Mucosa of stomach (tissue), 1 donor: ENCODE data around the gene NFKBIE.
"Not testable (repeated sequence)": the region's sequence is repeated elsewhere in the genome, so short reads cannot be mapped to it uniquely, and the experiment has no call there.

Experiments used
- H3K27me3 ChIP-seq: one replicate; pipeline ENCODE4 v1.7.0; 2013; ENCODE audit warnings: mild to moderate bottlenecking, low read length; ENCODE audit not compliant: control insufficient read depth, insufficient read depth
- H3K36me3 ChIP-seq: one replicate; pipeline ENCODE4 v1.7.0; 2013; ENCODE audit warnings: low read length; ENCODE audit not compliant: control insufficient read depth, insufficient read depth
- H3K4me1 ChIP-seq: one replicate; pipeline ENCODE4 v1.7.0; 2013; ENCODE audit warnings: mild to moderate bottlenecking, low read length; ENCODE audit not compliant: control insufficient read depth, insufficient read depth
- H3K4me3 ChIP-seq: one replicate; pipeline ENCODE4 v1.7.0; 2013; ENCODE audit warnings: low read length
- H3K9ac ChIP-seq: one replicate; pipeline ENCODE4 v1.7.0; 2013; ENCODE audit warnings: mild to moderate bottlenecking, low read length, moderate library complexity
- H3K9me3 ChIP-seq: one replicate; pipeline ENCODE4 v1.7.0; 2013; ENCODE audit warnings: mild to moderate bottlenecking, low read length, moderate library complexity; ENCODE audit not compliant: control insufficient read depth
- donor health status: Pancreatic carcinoma.

The NFKBIE gene

GRCh38 chr6:44238687-44239350 is 26.5 kb downstream of the NFKBIE start:
- no peaks in the 10 kb centered on the region for H3K27me3 ChIP-seq
- H3K4me3 ChIP-seq, result no peak overlapping the region
- H3K9ac ChIP-seq, result no peak overlapping the region
- no peaks in the 10 kb centered on the region for H3K9me3 ChIP-seq
- no peaks in the 10 kb centered on the region for H3K36me3 ChIP-seq
- H3K4me1 ChIP-seq, result peaks cover 24% of the 10 kb centered on the region

DNA sequence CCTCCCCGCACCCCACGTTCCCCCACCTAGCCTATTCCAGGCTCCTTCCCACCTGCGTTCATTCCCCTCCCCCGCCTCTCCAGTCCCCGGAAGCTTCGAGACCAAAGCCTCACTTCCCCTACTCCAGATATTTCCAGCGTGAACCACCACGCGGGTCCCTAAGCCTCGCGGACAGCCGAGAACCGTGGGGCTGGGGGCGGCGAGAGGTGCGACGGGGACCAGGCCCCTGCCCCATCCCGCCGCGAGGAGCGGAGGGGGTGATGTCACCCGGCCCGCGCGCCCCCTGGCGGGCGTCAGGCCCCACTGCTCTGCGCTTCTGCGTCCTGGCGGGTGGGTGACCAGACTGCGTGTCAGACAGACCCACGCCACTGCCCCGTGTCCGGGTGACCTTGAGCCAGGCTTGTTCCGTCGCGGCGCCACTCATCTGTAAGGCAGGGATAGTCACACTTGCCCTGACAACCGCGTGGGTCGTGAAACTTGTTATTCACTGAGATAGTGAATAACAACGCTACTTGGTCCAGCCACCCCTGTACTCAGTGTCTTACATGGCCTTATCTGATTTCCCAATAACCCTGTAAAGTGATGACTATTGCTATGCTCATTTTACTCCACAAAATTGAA is 27.4 kb downstream of the NFKBIE start:
- peak overlapping the region; percentile 78 for H3K4me3 ChIP-seq
- H3K36me3 ChIP-seq, result no peaks in the 10 kb centered on the region
- no peaks in the 10 kb centered on the region for H3K9me3 ChIP-seq
- H3K4me1 ChIP-seq, result peaks cover 24% of the 10 kb centered on the region
- peak overlapping the region; percentile 92 for H3K9ac ChIP-seq
- H3K27me3 ChIP-seq, result no peaks in the 10 kb centered on the region

DNA sequence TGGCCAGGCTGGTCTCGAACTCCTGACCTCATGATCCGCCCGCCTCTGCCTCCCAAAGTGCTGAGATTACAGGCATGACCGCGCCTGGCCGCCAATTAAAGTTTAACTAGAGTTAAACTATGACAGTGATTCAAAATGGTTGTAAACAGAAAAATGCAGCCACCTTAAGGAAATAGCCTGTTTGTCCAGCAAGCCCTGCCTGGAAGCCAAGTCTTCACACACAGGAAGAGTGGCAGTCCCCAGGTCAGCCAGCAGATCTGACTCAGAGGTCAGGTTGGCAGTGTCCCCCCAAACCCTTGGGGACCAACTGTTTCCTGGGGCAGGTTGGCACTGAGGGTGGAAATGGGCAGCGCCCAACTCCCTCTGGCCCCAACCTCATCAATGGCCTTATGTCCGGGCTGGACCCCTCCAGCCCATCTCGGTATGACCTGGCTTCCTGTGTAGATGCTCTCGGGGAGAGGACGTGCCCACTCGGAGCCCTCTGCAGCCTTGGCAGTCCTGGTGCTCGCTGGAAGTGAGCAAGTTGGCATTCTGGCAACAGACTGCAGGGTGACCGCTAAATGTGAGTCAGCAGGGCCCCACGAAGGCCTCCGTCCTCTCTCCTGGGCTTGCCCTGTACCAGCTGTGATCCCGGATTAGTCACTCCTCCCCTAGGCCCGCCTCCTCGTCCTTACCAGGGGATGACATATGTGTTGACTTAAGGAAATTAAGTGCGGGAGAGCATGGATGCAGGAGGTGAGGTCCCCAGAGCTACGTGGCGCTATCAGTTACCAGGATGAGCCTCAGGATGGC is 28.1 kb downstream of the NFKBIE start:
- peak overlapping the region; percentile 78 for H3K4me3 ChIP-seq
- peak overlapping the region; percentile 92 for H3K9ac ChIP-seq
- no peaks in the 10 kb centered on the region for H3K36me3 ChIP-seq
- no peaks in the 10 kb centered on the region for H3K27me3 ChIP-seq
- peaks cover 24% of the 10 kb centered on the region for H3K4me1 ChIP-seq
- no peaks in the 10 kb centered on the region for H3K9me3 ChIP-seq

- peaks cover 24% of the 10 kb centered on the region for H3K4me1 ChIP-seq
- H3K9me3 ChIP-seq, result no peaks in the 10 kb centered on the region
- no peaks in the 10 kb centered on the region for H3K36me3 ChIP-seq
- no peaks in the 10 kb centered on the region for H3K27me3 ChIP-seq
- H3K4me3 ChIP-seq, result no peak overlapping the region
- H3K9ac ChIP-seq, result no peak overlapping the region
These were observed 29.3 kb downstream of the NFKBIE start for GRCh38 chr6:44235891-44236516.

GRCh38 chr6:44235269-44235668 is 30.1 kb downstream of the NFKBIE start:
- Histone ChIP-seq H3K4me1 (peaks cover 24% of the 10 kb centered on the region), H3K36me3 (no peaks in the 10 kb centered on the region), H3K4me3 (no peak overlapping the region), H3K27me3 (no peaks in the 10 kb centered on the region), H3K9ac (no peak overlapping the region), H3K9me3 (no peaks in the 10 kb centered on the region)

- Histone ChIP-seq H3K27me3 (no peaks in the 10 kb centered on the region), H3K4me3 (no peak overlapping the region), H3K9me3 (no peaks in the 10 kb centered on the region), H3K4me1 (peaks cover 24% of the 10 kb centered on the region), H3K9ac (peak overlapping the region; percentile 3), H3K36me3 (no peaks in the 10 kb centered on the region)
These were observed 31.0 kb downstream of the NFKBIE start for GRCh38 chr6:44234101-44235025.

- no peak overlapping the region for H3K4me3 ChIP-seq
- peaks cover 4% of the 10 kb centered on the region for H3K36me3 ChIP-seq
- H3K27me3 ChIP-seq, result no peaks in the 10 kb centered on the region
- no peaks in the 10 kb centered on the region for H3K9me3 ChIP-seq
- peak overlapping the region; percentile 3 for H3K9ac ChIP-seq
- peaks cover 24% of the 10 kb centered on the region for H3K4me1 ChIP-seq
These were observed 31.7 kb downstream of the NFKBIE start for GRCh38 chr6:44233567-44234100.

GRCh38 chr6:44232676-44233566 is 32.4 kb downstream of the NFKBIE start:
- Histone ChIP-seq H3K4me3 (no peak overlapping the region), H3K27me3 (no peaks in the 10 kb centered on the region), H3K9me3 (no peaks in the 10 kb centered on the region), H3K4me1 (peaks cover 24% of the 10 kb centered on the region), H3K36me3 (peaks cover 4% of the 10 kb centered on the region), H3K9ac (no peak overlapping the region)

- H3K4me3 ChIP-seq, H3K36me3 ChIP-seq, H3K27me3 ChIP-seq, H3K9me3 ChIP-seq, H3K9ac ChIP-seq: not testable (repeated sequence)
- H3K4me1 ChIP-seq, result peaks cover 26% of the 10 kb centered on the region
These were observed 33.9 kb downstream of the NFKBIE start for GRCh38 chr6:44231426-44231825.

GRCh38 chr6:44230034-44230675 is 35.2 kb downstream of the NFKBIE start:
- no peak overlapping the region for H3K9ac ChIP-seq
- H3K4me3 ChIP-seq, result no peak overlapping the region
- H3K4me1 ChIP-seq, result peaks cover 36% of the 10 kb centered on the region
- no peaks in the 10 kb centered on the region for H3K27me3 ChIP-seq
- no peaks in the 10 kb centered on the region for H3K9me3 ChIP-seq
- H3K36me3 ChIP-seq, result peaks cover 4% of the 10 kb centered on the region
